Gastroesophageal sphincter (tissue), 3 donors: ENCODE results near the gene RGS16.

ENCODE experiments used
- POLR2AphosphoS5 ChIP-seq: sonication (generic); formaldehyde crosslinking; IDR thresholded peaks from one replicate; pipeline ENCODE4 v1.6.1; 2017; ENCODE audit warnings: antibody characterized with exemption
- TF ChIP-seq, protein P1 (sequence below), 4 experiments: fragments of 200-600 bp in 2 of 4; fragments of 450-650 bp in 2 of 4; sonication (generic) in 1 of 4; IDR thresholded peaks; one replicate each; pipeline ENCODE4 v1.5.1; 2017 to 2019; ENCODE audit warnings: antibody characterized with exemption in 4 of 4, mild to moderate bottlenecking in 2 of 4, moderate library complexity in 2 of 4

DNA sequence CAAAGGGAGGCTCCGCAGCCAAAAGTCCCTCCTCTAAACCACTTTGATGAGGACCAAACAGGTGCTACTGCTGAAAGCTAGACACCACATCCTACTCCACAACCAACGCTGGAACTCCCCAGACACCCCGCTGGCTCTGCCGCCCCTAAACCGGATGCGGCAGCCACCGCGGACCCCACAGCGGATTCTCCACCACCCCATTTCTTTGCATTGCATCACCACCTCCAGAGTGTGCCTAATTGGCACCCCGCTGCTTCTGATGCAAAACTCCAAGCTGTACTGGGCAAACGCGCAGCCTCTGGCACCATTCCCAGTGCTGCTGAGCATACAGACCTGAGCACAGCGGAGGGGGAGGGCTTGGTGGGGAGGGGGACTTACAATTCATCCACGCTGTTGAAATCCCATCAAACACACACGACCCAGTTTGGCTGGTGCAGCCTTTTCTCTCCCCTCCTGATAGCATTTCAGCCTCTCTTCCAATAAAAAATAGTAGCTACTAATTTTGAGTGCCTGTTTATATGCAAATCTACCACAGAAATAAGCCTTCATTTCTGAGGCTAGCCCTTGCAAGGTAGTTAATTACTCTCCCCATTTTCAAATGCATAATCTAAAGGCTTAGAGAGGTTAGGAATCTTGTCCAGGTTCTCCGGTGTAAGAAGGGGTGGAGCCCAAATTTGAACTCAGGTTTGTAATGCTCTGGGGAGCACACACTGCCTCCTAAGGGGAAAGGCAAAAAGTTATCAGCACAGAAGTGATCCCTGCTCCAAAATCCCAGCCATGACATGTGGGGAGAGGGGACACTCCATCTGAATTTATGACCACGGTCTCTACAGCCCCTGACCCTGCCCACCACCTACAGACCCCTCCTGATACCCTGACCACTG is 12.2 kb upstream of the RGS16 start:
- TF ChIP-seq, protein P1, sequence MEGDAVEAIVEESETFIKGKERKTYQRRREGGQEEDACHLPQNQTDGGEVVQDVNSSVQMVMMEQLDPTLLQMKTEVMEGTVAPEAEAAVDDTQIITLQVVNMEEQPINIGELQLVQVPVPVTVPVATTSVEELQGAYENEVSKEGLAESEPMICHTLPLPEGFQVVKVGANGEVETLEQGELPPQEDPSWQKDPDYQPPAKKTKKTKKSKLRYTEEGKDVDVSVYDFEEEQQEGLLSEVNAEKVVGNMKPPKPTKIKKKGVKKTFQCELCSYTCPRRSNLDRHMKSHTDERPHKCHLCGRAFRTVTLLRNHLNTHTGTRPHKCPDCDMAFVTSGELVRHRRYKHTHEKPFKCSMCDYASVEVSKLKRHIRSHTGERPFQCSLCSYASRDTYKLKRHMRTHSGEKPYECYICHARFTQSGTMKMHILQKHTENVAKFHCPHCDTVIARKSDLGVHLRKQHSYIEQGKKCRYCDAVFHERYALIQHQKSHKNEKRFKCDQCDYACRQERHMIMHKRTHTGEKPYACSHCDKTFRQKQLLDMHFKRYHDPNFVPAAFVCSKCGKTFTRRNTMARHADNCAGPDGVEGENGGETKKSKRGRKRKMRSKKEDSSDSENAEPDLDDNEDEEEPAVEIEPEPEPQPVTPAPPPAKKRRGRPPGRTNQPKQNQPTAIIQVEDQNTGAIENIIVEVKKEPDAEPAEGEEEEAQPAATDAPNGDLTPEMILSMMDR (IDR thresholded peaks at IDR 0.05): no peak
- peak; percentile 71 for TF ChIP-seq POLR2AphosphoS5
